HG03039 (cell line): ENCODE measurements around the gene ETV4.

Experiments used
- ATAC-seq: cut with Tn5 transposase; IDR thresholded peaks from one replicate; pipeline ENCODE4 v1.9.1; 2021; ENCODE audit warnings: mild to moderate bottlenecking, moderate library complexity; ENCODE audit not compliant: unreplicated experiment

ETV4 gene

DNA sequence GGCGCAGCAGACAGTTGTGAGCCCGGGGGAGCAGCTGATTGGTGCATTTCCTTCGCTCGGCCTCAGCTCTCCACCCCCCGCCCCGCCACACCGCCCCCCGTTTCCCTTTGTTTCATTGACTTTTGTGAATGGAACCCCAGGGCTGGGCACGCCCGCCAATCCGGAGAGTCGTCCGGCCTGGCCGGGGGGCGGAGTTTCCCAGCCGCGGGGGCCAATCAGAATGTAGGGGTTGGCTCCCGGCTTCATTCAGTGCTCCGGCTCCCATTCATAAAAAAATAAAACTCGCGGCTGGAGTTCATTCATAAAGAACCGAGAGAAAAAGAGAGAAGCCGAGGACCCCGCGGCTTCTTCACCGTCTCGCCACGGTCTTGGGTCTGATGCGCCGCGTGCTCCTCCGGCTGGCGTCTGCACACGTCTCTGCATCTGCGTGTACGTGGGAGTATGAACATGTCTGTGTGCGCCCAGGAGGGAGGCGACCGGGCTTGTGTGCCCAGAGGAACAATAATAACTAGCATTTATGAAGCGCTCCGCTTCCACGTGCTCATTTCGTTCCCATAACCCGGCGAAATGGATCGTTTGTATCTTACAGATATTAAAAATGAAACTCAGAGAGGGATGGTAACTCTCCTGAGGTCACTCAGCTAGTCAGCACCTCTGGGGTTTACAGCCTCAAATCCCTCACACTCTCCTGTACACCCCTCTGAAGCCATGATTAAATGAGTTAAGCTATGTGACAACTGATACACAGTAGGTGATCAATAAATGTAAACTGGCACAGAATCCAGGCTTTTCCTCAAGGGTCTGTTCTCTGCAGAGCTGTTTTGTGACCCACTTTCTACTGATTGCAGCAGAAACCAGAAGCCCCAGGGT is at the start of gene ETV4:
Gene ETV4, minus strand, starts transcription at position 22 of the 870 bp plus-strand sequence. CDS start 723 bp downstream, outside the sequence.
- peak; percentile 49 for ATAC-seq

DNA sequence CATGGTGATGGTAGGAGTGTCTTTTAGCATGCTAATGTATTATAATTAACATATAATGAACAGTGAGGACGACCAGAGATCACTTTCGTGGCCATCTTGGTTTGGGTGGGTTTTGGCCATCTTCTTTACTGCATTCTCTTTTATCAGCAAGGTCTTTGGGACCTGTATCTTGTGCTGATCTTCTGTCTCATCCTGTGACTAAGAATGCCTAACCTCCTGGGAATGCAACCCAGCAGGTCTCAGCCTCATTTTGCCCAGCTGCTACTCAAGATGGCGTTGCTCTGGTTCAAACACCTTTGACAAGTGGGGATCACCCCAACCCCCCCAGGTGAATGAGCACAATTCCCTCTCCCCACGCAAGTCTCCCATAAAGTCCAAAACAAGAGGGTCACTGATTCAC is 49.3 kb upstream of the ETV4 start:
- no peak for ATAC-seq

DNA sequence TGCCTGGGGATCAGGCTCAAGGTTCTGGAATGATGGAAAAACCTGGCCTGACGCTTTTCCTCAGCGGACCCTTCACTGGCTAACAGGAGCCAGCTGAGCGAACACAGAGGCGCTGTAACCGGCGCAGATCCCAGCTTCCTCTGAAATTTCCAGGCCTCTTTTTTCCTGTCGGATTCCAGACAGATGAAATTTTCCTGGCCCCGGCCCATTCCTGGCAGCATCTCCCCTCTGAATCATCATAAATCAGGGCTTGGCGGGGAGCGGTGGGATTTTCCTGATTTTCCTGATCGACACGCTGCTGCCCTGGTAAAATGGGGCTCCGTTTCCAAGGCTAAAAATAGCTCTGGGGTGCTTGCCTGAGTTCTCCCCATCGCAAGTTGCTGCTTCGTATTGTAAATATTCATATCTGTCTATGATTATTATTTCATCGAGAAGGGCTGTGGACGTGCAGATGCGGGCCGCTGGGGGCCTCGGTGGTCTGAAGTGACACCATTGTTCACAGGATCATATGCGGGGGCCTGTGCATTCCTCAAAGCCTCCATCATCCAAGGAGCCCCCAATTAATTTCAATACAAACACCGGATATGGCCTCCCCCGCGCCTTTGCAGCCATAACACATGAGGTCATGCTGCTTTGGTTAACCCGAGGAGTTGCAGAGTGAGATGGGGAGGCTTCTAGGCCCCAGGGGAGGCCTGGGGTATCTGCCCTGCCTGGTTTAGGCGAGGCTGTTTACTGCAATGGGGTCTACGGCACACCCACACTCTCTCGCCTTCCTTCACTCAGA is 45.8 kb upstream of the ETV4 start:
- no peak for ATAC-seq

DNA sequence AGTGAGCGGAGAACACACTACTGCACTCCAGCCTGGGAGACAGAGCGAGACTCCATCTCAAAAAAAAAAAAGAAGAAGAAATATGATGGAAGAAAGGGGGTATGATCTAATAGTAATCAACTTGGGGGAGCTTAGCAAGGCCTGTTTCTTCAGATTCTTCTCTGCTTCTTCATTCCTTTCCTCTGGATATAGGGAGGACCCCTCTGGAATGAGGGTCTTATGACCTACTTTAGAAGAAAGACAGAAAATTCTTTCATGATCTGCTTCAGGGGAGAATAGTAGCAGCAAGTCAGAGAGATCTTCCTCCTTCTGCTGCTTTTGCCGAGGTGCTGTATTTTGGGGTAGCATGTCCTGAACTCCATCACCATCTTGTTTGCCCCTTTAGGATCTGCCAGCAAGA is 44.9 kb upstream of the ETV4 start:
- ATAC-seq = no peak

DNA sequence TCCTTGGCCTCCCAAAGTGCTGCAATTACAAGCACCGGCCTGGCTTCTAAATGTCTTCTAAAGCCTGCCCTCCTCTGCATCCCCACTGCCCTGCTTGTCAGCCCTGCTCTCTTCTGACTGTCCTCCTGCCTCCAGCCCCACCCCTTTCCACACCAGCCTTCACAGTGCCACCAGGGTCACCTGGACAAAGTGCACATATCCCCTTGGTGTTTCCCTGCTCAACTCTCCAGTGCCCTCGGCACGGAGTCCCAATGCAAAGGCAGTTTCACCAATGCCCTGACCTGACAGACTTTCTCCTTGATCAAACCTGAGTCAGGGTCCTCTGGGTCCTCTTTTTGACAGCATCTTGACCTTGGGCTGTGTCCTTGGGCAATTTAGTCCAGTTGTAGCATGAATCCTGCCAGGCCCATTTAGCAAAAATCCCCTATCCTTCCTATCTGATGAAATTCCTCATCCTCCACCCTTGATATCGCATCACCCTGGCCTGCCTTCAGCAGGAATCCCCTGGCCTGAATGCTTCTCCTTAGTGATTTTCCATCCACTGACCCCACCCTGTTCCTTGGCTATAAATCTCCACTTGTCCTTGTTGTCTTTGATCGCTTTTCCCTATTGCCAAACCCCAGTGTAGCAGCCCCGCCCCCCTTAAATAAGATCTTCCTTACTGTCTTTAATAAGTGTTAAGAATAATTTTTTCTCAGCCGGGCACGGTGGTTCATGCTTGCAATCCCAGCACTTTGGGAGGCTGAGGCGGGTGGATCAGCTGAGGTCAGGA is 42.7 kb upstream of the ETV4 start:
- ATAC-seq = no peak

DNA sequence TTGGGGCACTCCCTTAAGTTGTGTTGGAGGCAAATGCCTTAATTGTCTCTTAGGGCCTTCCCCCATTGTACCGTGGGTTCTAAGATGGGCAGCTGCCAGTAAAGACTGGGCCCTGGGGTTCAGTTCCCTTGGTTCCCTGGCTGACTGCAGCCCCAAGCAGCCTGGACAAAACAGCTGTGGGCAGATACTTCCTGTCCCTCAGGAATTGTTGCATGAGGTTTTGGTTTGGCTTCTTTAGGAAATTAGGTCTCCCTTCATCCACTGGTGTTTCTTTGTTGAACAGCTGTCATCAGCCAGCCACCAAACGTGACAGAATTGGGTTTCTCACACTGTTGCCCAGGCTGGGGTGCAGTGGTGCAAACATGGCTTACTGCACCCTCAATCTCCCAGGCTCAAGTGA is 42.0 kb upstream of the ETV4 start:
- no peak for ATAC-seq

DNA sequence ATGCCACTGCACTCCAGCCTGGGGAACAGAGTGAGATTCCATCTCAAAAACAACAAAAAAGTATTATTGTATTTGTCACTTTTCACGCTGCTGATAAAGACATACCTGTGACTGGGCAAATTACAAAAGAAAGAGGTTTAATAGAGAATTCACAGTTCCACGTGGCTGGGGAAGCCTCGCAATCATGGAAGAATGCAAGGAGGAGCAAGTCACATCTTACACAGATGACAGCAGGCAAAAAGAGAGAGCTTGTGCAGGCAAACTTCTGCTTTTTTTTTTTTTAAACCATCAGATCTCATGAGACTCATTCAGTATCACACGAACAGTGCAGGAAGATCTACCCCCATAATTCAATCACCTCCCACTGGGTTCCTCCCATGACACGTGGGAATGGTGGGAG is 41.5 kb upstream of the ETV4 start:
- no peak for ATAC-seq

DNA sequence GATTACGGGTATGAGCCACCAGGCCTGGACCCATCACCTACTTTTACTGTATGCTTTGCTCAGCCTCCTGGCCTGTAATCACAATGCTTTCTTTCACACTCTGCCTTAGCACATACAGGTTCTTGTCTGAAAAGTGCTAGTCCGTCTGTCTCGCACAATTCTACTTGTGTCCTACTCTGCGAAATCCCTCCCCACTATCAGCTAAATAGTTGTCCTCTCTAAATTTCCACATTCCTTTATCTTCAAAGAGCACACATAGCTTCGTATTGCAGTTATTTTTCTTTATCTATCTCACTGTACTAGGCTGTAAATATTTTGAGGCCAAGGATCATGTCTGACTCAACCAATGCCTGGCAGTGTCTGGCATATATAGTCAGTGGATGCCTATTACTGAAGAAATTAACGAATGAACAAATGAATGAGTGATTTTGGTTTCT is 38.5 kb upstream of the ETV4 start:
- no peak for ATAC-seq

DNA sequence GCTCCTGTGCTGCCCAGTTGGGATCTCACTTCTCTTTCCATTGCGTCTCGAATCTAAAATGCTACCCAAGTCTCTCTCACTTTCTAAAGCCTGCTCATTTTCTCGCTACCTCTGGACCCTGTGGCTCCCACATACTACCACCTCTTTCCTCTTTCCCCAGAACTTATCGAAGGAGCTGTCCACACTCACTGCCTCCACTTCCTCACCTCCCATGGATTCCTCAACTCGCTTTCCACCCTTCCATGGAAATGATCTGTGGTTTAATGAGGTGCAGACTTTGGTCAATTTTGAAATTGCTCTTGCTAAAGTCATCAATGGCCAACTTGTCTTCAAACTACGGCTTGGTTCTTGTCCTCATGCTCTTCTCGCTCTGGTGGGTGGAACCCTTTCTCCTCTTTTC is 37.2 kb upstream of the ETV4 start:
- ATAC-seq = no peak

DNA sequence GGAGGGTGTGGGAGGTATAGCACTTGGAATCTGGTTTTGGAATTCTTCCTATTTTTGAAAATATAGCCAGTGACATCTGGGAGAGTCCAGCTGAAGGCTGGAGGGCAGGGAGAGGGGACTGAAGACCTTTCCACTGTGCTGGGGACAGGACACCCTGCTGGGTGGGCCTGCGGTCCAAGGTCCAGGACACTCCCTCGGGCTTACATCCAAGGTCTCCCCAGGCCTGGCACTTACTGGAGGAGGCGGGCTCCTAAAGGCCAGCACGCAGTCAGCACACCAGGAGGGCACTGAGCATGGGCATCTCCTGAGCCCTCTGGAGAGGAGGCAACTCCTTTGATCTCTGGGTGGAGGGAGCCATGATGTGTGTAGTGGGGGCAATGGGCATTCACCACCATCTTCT is 35.5 kb upstream of the ETV4 start:
- ATAC-seq = no peak

DNA sequence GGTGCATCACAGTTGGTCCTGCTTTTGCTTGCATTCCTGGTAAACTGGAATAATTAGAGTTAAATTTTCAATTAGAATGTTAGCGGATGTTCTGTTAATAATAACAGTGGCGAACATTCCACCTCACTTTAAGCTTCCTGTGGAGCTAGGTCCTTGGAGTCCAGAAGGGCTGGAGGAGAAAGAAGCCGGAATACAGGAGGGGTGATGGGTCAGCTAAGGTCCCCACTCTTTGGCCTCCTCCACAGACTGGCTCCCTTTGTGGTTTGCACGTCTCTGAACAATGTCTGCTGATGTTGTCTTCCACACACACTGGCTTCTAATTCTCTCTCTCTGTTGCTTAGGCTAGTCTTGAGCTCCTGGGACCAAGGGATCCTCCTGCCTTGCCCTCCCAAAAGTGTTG is 35.0 kb upstream of the ETV4 start:
- ATAC-seq = no peak

DNA sequence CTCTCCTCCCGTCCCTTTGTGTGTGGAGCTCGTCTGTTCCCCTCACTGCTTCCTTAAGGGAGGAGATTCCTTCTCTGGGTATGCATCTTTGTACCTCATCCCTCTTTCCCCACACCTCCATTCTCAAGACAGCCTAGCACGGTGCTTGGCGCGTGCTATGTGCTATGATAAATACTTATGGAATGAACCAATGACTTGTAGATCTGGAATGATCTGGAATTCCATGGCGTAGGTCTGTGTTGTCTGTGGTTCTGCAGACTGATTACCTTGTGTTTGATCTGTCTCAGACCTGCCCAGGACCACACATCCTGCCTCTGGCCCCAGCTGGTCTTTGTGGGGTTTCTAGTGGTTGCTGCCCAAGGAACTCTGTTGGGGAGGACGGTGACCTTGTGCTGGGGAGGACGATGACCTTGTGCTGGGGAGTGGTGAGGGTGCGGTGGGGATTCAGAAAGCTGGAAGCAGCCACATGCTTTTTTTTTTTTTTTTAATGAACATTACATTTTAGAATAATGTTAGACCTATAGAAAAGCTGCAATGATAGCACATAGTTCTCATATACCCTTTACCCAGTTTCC is 33.5 kb upstream of the ETV4 start:
- no peak for ATAC-seq

DNA sequence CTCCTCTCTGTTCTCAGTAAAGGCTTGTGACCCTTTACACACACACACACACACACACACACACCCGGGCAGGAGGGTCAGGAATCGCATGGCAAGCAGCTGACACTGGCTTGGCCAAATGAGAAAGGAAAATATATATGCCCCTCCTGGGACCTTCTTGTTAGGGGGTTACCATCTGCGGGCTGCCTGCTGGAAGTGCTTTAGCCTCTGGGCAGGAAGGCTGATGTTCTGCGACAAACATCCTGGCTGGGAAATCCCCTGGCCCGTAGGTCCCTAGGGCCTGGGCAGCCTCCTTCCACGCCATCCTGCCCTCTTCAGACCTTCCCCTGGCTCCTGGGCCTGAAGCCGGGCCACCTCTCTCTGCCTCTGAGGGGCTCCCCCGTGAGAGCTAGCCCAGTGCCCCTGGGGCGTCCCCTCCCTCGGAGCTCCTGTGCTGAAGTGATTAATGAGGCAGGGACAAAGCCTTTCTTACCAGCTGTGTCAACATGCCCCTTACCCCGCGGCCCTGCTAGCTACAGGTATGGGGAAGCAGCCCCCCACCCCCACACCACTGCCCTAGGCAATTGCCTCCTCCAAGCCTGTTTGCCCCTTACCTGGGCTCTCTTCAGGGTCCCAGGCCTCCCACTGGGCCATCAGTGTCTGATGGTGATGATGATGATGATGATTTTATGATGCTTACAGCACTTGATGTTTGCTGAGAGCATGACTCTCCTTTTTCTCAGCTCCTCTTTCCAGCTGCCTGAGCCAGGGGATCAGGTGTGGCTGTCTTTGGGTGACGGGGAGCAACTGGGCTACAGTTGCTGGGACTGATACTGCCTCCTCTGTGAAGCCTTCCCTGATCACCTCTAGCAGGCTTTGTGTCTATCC is 32.8 kb upstream of the ETV4 start:
- no peak for ATAC-seq

DNA sequence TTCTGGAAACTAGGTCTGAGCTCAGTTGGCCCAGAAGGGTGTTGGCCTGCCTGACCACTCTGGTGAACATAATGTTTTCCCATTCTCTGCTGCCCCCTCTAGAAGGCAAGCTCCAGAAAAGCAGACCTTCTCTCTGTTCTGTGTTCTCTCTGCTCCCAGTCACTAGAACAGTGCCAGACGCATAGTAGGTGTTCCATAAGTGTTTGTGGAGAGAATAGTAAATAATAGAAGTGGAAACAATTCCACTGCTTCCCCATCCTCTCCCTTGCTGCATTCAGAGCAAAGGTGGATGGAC is 32.2 kb upstream of the ETV4 start:
- no peak for ATAC-seq

DNA sequence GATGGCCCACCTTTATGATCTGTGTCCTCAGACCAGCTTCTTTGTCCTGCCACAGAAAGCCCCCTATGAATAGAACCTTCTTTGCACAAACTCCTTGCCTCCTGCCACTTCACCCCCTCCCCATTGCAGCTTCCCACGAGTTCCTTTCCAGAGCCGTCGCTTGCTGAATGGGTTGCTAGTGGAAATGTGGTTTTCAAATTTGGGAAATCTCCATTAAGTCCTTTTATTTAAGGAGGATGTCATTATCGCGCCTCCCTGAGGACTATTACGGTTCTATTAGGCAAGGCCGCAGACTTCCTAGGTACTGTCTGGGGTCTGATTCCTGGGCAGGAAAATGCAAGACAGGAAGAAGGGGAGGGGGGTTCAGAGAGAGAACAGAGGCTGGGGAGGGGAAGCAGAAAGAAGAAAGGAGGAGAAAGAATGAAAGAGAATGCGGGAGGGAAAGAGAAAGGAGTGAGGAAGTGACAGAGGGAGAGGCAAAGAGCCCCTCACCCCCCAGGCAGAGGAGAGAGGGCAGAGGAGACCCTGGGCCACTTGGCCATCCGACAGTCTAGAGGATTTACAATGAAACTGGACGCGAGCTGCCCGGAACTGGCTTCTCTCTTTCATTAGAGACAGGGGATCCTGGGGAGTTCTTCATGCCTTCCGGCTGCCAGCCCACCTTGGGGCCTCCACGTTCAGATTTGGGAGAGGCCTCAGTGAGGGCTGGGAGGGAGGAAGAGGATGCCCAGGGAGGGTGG is 31.7 kb upstream of the ETV4 start:
- no peak for ATAC-seq

DNA sequence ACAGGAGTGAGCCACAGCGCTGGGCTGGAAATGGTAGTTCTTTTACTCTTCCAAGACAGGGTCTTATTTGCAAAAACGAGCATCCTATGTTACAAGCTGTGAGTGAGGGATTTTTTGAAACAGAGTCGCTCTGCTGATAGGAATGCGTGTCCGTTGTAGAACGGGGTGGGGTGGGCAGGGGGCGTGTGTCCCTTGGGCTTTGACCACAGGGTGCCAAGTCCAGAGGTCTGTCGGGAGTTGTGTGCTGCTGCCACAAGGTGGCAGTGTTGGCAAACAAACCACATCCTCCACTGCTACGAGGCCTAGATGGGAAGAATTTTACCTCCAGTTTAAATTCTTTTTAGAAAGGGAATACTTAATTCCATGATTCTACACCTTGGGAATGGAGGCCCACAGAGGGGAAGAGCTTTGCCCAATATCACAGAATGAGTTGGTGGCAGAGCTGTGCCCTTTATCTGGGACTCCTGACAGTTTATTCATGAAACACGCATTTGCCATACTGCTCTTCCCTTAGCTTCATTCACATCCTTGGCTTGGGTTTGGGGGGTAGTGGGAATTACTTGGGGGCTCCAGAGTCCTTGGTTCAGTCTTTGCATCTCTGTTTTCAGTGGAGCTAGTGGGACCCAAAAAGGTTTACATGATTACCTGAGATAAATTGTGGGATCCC is 30.6 kb upstream of the ETV4 start:
- ATAC-seq = no peak

DNA sequence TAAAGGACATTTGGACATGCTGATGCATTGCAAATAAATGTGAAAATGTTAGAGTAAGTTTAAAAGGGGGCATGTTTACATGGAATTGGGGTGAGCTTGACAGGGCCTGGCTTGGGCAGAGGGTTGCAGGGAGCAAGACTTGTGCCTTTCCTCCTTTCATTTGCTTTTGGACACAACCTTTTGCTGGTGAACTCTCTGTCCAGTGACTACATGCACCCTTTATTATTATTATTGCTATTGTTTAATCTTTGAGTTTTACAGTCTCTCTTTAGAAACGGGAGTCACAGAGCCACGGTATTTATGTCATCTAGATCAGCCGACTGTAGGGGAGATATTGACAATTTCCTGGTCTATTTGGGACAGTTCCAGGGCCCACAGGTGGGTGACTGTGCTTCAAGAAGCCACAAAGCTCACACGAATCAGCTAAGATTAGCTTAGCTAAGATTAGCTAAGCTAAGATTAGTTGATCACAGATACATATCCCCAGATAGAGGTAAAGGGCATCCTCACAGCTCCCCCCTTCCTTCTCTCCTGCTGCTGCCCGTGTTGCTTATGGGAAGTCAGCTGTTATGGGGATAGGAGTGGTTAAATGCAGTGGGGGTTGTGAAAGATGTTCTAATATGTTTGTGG is 28.9 kb upstream of the ETV4 start:
- no peak for ATAC-seq

DNA sequence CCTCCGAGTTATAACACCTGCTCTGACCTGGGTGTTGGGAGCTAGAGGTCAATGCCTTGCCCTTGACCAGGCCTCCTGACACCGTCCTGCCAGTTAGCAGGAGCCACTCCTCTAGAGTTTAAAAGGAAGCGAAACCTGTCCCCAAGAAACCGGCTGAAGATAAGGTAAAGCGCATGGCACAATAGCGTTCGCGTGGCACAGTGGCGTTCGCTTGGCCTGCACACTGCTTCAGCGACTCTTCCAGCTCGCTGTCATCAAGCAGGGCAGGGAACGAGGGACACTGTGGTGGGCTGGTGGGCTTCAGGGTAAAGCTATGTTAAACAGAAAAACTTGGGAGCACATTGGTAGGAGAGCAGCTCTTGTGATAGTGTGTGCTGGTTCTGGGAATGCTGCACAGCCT is 28.2 kb upstream of the ETV4 start:
- no peak for ATAC-seq
